HG02981 (cell line): ENCODE data around the gene HAL.
"Not testable (repeated sequence)": the region's sequence is repeated elsewhere in the genome, so short reads cannot be mapped to it uniquely, and the experiment has no call there.

Source experiments
- ATAC-seq: cut with Tn5 transposase; IDR thresholded peaks from one replicate; pipeline ENCODE4 v1.9.1; 2021; ENCODE audit warnings: mild to moderate bottlenecking, moderate library complexity; ENCODE audit not compliant: unreplicated experiment

HAL gene

GRCh38 chr12:95978351-95978750 lies 17.8 kb downstream of the HAL start:
- no peak for ATAC-seq

GRCh38 chr12:95977764-95978305 lies 18.3 kb downstream of the HAL start:
- ATAC-seq = no peak

GRCh38 chr12:95976416-95976832 lies 19.7 kb downstream of the HAL start:
- ATAC-seq = no peak

- no peak for ATAC-seq
These were observed 20.7 kb downstream of the HAL start for GRCh38 chr12:95975491-95975890.

GRCh38 chr12:95974358-95974757 lies 21.8 kb downstream of the HAL start:
- no peak for ATAC-seq

- no peak for ATAC-seq
These were observed 23.2 kb downstream of the HAL start for GRCh38 chr12:95972832-95973456.

DNA sequence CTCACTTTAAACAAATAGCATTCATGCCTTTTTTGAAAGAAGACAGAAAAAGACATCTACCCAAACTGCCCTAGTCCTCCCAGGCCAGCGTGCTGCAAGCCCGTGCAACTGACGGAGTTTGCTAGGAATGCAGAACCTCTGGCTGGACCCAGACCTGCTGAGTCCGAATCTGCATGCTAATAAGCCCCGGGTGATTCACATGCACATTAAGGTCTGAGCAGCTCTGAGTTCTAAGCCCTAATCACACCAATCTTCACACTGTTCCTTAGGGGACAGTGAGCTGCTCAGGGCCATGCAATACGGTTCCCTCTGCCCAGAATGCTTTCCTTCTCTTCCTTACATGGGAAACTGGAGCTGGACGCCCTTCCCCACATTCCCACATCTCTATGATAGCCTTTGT lies 25.2 kb downstream of the HAL start:
- ATAC-seq = no peak

DNA sequence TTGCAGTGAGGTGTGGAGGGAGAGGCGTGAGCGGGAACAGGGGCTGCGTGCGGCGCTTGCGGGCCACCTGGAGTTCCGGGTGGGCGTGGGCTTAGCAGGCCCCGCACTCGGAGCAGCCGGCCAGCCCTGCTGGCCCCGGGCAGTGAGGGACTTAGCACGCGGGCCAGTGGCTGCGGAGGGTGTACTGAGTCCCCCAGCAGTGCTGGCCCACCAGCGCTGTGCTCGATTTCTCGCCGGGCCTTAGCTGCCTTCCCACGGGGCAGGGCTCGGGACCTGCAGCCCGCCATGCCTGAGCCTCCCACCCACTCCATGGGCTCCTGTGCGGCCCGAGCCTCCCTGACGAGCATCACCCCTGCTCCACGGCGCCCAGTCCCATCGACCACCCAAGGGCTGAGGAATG lies 27.0 kb downstream of the HAL start:
- ATAC-seq = not testable (repeated sequence)

DNA sequence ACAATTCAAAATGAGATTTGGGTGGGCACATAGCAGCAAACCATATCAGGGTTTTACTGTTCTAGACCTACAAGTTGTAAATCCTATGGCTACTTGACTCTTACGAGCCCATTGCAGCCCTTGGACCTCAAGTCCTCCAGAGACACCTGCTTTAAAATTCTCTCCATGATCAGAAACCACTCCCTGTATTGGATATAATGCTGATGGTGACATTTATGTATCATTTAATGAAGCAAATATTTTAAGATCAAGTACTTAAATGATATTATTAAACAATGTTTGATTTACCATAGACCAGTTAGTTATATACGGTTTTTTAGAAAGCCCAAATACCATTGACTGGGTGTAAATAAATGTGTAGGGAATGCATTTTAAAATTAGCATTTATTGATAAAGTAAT lies 28.8 kb downstream of the HAL start:
- ATAC-seq = no peak

- no peak for ATAC-seq
These were observed 29.8 kb downstream of the HAL start for GRCh38 chr12:95966287-95966870.

- no peak for ATAC-seq
These were observed 33.0 kb downstream of the HAL start for GRCh38 chr12:95963096-95963495.

- ATAC-seq = no peak
These were observed 33.9 kb downstream of the HAL start for GRCh38 chr12:95962222-95962621.

DNA sequence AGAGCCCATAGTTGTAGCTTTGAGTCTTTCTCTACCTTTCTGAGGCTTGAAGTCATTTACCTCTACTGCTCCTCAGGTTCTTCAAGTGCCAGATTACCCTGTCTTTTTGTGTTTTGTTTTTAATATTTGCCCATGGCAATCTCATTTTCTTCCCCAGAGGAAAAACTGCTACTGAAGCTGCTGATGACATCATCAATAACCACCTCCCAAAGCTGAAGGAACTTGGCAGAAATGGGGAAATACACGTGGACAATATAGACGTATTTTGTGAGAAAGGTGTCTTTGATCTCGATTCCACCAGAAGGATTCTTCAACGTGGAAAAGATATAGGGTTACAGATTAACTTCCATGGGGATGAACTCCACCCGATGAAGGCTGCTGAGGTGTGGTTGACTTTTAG lies 35.9 kb downstream of the HAL start:
- no peak for ATAC-seq

GRCh38 chr12:95959107-95959506 lies 37.0 kb downstream of the HAL start:
- ATAC-seq = no peak

- ATAC-seq = no peak
These were observed 39.5 kb downstream of the HAL start for GRCh38 chr12:95956557-95957145.

- no peak for ATAC-seq
These were observed 40.5 kb downstream of the HAL start for GRCh38 chr12:95955549-95956159.

DNA sequence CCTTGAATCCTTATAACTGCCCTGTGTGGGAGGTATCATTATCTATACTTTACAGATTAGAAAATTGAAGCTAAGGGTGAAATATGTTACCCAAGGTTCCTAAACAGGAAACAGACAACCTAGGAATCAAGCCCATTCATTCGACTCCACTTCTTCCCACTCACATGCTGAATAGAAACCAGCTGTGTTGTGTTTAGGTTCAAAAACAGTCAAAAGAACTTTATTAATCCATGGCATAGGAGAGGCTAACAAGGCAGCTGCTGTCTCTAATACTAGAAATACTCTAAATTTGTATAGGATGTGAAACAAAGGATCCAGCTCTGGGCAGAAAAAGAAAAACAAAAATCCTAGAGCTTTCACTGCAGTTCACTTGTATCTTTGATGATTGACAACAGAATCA lies 43.1 kb downstream of the HAL start:
- no peak for ATAC-seq

DNA sequence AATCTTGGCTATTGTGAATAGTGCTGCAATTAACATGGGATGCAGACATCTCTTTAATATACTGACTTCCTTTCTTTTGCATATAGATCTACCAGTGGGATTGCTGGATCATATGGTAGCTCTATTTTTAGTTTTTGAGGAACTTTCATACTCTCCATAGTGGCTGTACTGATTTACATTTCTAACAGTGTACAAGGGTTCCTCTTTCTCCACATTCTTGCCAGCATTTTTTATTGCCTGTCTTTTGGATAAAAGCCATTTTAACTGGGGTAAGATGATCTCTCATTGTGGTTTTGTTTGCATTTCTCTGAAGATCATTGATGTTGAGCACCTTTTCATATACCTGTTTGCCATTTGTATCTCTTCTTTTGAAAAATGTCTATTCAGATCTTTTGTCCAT lies 44.6 kb downstream of the HAL start:
- ATAC-seq = no peak

GRCh38 chr12:95949477-95950206 lies 46.5 kb downstream of the HAL start:
- ATAC-seq = no peak

DNA sequence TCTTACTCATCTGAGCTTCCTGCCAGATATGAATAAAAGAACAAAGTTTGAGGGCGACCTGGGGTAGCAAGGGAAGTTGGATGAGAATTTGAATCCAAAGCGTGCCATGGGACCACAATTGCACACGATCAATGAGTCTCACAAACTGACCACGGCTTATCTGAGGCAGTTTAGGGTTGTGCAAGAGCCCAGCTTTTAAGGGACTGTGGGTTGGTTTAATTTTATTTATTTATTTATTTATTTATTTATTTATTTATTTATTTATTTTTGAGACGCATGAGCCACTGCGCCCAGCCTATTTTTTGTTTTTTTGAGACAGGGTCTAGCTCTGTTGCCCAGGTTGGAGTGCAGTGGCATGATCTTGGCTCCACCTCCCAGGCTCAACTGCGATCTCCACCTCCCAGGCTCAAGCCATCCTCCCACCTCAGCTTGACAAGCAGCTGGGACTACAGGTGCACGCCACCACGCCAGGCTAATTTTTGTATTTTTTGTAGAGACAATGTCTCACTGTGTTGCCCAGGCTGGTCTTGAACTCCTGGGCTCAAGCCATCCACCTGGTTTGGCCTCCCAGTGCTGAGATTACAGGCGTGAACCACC lies 51.9 kb downstream of the HAL start:
- ATAC-seq = no peak

GRCh38 chr12:95943330-95943842 lies 52.8 kb downstream of the HAL start, which contains the start of gene AMDHD1:
Gene AMDHD1 (plus strand): TSS chr12:95943331. CDS start chr12:95943399, 68 bp downstream.
- ATAC-seq = peak; percentile 58
